ENCODE results near the gene GMDS. TPM values are rescaled to one million over a fixed set of nuclear protein-coding genes. Genes with fewer than 3 reads are reported as not detected.

GMDS gene
- total RNA-seq, 1 experiment from 2014 or later = 9.7 TPM

- Histone ChIP-seq H4K20me1 (ENCODE audit: insufficient read depth, low read depth, low read length) (0 out of 2 replicates have a peak, but pooled peaks cover 12% of the 10 kb centered on the region), H3K9me3 (ENCODE audit: low read length) (no peaks in the 10 kb centered on the region), H3K4me2 (ENCODE audit: low read depth, low read length, poor library complexity, severe bottlenecking) (no peak overlapping the region), H3K27me3 (ENCODE audit: low read length) (no peaks in the 10 kb centered on the region), H3K79me2 (ENCODE audit: low read length) (no peaks in the 10 kb centered on the region), H3K9ac (ENCODE audit: low read length) (no peak overlapping the region), H3K4me1 (ENCODE audit: low read length) (no peaks in the 10 kb centered on the region), H3K9me2 (replicated peaks; ENCODE audit: insufficient read depth, low read length) (no peaks in the 10 kb centered on the region), H3K4me3 (ENCODE audit: low read length) (no peak overlapping the region), H3K36me3 (ENCODE audit: insufficient read depth, low read length) (no peaks in the 10 kb centered on the region), H3K27ac (ENCODE audit: low read length) (no peak overlapping the region), H2AFZ (ENCODE audit: low read length) (no peak overlapping the region)
- no peak for DNase-seq
Observed at GRCh38 chr6:2120912-2121311, 124.5 kb downstream of the GMDS start.

GRCh38 chr6:2119275-2119674 is 126.1 kb downstream of the GMDS start:
- H3K4me3 ChIP-seq (ENCODE audit: low read length) = no peak overlapping the region
- no peaks in the 10 kb centered on the region for H3K9me3 ChIP-seq (ENCODE audit: low read length)
- H3K79me2 ChIP-seq (ENCODE audit: low read length) = no peaks in the 10 kb centered on the region
- no peak overlapping the region for H3K9ac ChIP-seq (ENCODE audit: low read length)
- no peak for DNase-seq
- no peak overlapping the region for H2AFZ ChIP-seq (ENCODE audit: low read length)
- H4K20me1 ChIP-seq (ENCODE audit: insufficient read depth, low read depth, low read length) = 0 out of 2 replicates have a peak, but pooled peaks cover 12% of the 10 kb centered on the region
- H3K27me3 ChIP-seq (ENCODE audit: low read length) = no peaks in the 10 kb centered on the region
- H3K9me2 ChIP-seq (replicated peaks; ENCODE audit: insufficient read depth, low read length) = no peaks in the 10 kb centered on the region
- H3K27ac ChIP-seq (ENCODE audit: low read length) = no peak overlapping the region
- no peaks in the 10 kb centered on the region for H3K4me1 ChIP-seq (ENCODE audit: low read length)
- H3K36me3 ChIP-seq (ENCODE audit: insufficient read depth, low read length) = no peaks in the 10 kb centered on the region
- no peak overlapping the region for H3K4me2 ChIP-seq (ENCODE audit: low read depth, low read length, poor library complexity, severe bottlenecking)

GRCh38 chr6:2118136-2118535 is 127.3 kb downstream of the GMDS start:
- H3K4me1 ChIP-seq (ENCODE audit: low read length) = no peaks in the 10 kb centered on the region
- no peak overlapping the region for H3K4me2 ChIP-seq (ENCODE audit: low read depth, low read length, poor library complexity, severe bottlenecking)
- H3K9ac ChIP-seq (ENCODE audit: low read length) = no peak overlapping the region
- H3K9me2 ChIP-seq (replicated peaks; ENCODE audit: insufficient read depth, low read length) = no peaks in the 10 kb centered on the region
- H4K20me1 ChIP-seq (ENCODE audit: insufficient read depth, low read depth, low read length) = 0 out of 2 replicates have a peak, but pooled peaks cover 12% of the 10 kb centered on the region
- no peaks in the 10 kb centered on the region for H3K79me2 ChIP-seq (ENCODE audit: low read length)
- no peaks in the 10 kb centered on the region for H3K36me3 ChIP-seq (ENCODE audit: insufficient read depth, low read length)
- no peaks in the 10 kb centered on the region for H3K9me3 ChIP-seq (ENCODE audit: low read length)
- no peak overlapping the region for H2AFZ ChIP-seq (ENCODE audit: low read length)
- DNase-seq = no peak
- H3K27ac ChIP-seq (ENCODE audit: low read length) = no peak overlapping the region
- H3K4me3 ChIP-seq (ENCODE audit: low read length) = no peak overlapping the region
- no peaks in the 10 kb centered on the region for H3K27me3 ChIP-seq (ENCODE audit: low read length)

- no peak overlapping the region for H3K9ac ChIP-seq (ENCODE audit: low read length)
- no peaks in the 10 kb centered on the region for H3K36me3 ChIP-seq (ENCODE audit: insufficient read depth, low read length)
- H3K27ac ChIP-seq (ENCODE audit: low read length) = no peak overlapping the region
- no peak overlapping the region for H3K4me3 ChIP-seq (ENCODE audit: low read length)
- H4K20me1 ChIP-seq (ENCODE audit: insufficient read depth, low read depth, low read length) = 0 out of 2 replicates have a peak, but pooled peaks cover 6% of the 10 kb centered on the region
- H3K4me1 ChIP-seq (ENCODE audit: low read length) = no peaks in the 10 kb centered on the region
- H2AFZ ChIP-seq (ENCODE audit: low read length) = no peak overlapping the region
- H3K4me2 ChIP-seq (ENCODE audit: low read depth, low read length, poor library complexity, severe bottlenecking) = no peak overlapping the region
- H3K9me3 ChIP-seq (ENCODE audit: low read length) = no peaks in the 10 kb centered on the region
- no peaks in the 10 kb centered on the region for H3K27me3 ChIP-seq (ENCODE audit: low read length)
- no peaks in the 10 kb centered on the region for H3K9me2 ChIP-seq (replicated peaks; ENCODE audit: insufficient read depth, low read length)
- DNase-seq = no peak
- H3K79me2 ChIP-seq (ENCODE audit: low read length) = no peaks in the 10 kb centered on the region
Observed at GRCh38 chr6:2117447-2117846, 128.0 kb downstream of the GMDS start.

GRCh38 chr6:2116496-2116895 is 128.9 kb downstream of the GMDS start:
- Histone ChIP-seq H3K4me1 (ENCODE audit: low read length) (no peaks in the 10 kb centered on the region), H3K9ac (ENCODE audit: low read length) (no peak overlapping the region), H2AFZ (ENCODE audit: low read length) (no peak overlapping the region), H3K9me2 (replicated peaks; ENCODE audit: insufficient read depth, low read length) (no peaks in the 10 kb centered on the region), H3K36me3 (ENCODE audit: insufficient read depth, low read length) (no peaks in the 10 kb centered on the region), H3K27me3 (ENCODE audit: low read length) (no peaks in the 10 kb centered on the region), H3K4me2 (ENCODE audit: low read depth, low read length, poor library complexity, severe bottlenecking) (no peak overlapping the region), H3K9me3 (ENCODE audit: low read length) (no peaks in the 10 kb centered on the region), H3K79me2 (ENCODE audit: low read length) (no peaks in the 10 kb centered on the region), H3K27ac (ENCODE audit: low read length) (no peak overlapping the region), H3K4me3 (ENCODE audit: low read length) (no peak overlapping the region), H4K20me1 (ENCODE audit: insufficient read depth, low read depth, low read length) (no peaks in the 10 kb centered on the region)
- DNase-seq = no peak

- Histone ChIP-seq H3K4me2 (ENCODE audit: low read depth, low read length, poor library complexity, severe bottlenecking) (no peak overlapping the region), H3K27me3 (ENCODE audit: low read length) (no peaks in the 10 kb centered on the region), H3K9ac (ENCODE audit: low read length) (no peak overlapping the region), H3K79me2 (ENCODE audit: low read length) (no peaks in the 10 kb centered on the region), H3K36me3 (ENCODE audit: insufficient read depth, low read length) (no peaks in the 10 kb centered on the region), H3K9me3 (ENCODE audit: low read length) (no peaks in the 10 kb centered on the region), H3K27ac (ENCODE audit: low read length) (no peak overlapping the region), H3K9me2 (replicated peaks; ENCODE audit: insufficient read depth, low read length) (no peaks in the 10 kb centered on the region), H4K20me1 (ENCODE audit: insufficient read depth, low read depth, low read length) (no peaks in the 10 kb centered on the region), H2AFZ (ENCODE audit: low read length) (no peak overlapping the region), H3K4me1 (ENCODE audit: low read length) (no peaks in the 10 kb centered on the region), H3K4me3 (ENCODE audit: low read length) (no peak overlapping the region)
- no peak for DNase-seq
Observed at GRCh38 chr6:2114100-2114499, 131.3 kb downstream of the GMDS start.

- Histone ChIP-seq H3K79me2 (ENCODE audit: low read length) (no peaks in the 10 kb centered on the region), H3K36me3 (ENCODE audit: insufficient read depth, low read length) (no peaks in the 10 kb centered on the region), H3K9ac (ENCODE audit: low read length) (no peak overlapping the region), H3K4me1 (ENCODE audit: low read length) (no peaks in the 10 kb centered on the region), H2AFZ (ENCODE audit: low read length) (no peak overlapping the region), H3K27ac (ENCODE audit: low read length) (no peak overlapping the region), H3K9me3 (ENCODE audit: low read length) (no peaks in the 10 kb centered on the region), H3K27me3 (ENCODE audit: low read length) (no peaks in the 10 kb centered on the region), H4K20me1 (ENCODE audit: insufficient read depth, low read depth, low read length) (0 out of 2 replicates have a peak, but pooled peaks cover 4% of the 10 kb centered on the region), H3K9me2 (replicated peaks; ENCODE audit: insufficient read depth, low read length) (no peaks in the 10 kb centered on the region), H3K4me2 (ENCODE audit: low read depth, low read length, poor library complexity, severe bottlenecking) (no peak overlapping the region), H3K4me3 (ENCODE audit: low read length) (no peak overlapping the region)
- DNase-seq = no peak
Observed at GRCh38 chr6:2111162-2111677, 134.2 kb downstream of the GMDS start.

- Histone ChIP-seq H3K36me3 (ENCODE audit: insufficient read depth, low read length) (no peaks in the 10 kb centered on the region), H3K79me2 (ENCODE audit: low read length) (no peaks in the 10 kb centered on the region), H3K9ac (ENCODE audit: low read length) (no peak overlapping the region), H3K9me3 (ENCODE audit: low read length) (no peaks in the 10 kb centered on the region), H3K9me2 (replicated peaks; ENCODE audit: insufficient read depth, low read length) (no peaks in the 10 kb centered on the region), H2AFZ (ENCODE audit: low read length) (no peak overlapping the region), H4K20me1 (ENCODE audit: insufficient read depth, low read depth, low read length) (0 out of 2 replicates have a peak, but pooled peaks cover 4% of the 10 kb centered on the region), H3K4me3 (ENCODE audit: low read length) (no peak overlapping the region), H3K27me3 (ENCODE audit: low read length) (no peaks in the 10 kb centered on the region), H3K27ac (ENCODE audit: low read length) (no peak overlapping the region), H3K4me2 (ENCODE audit: low read depth, low read length, poor library complexity, severe bottlenecking) (no peak overlapping the region), H3K4me1 (ENCODE audit: low read length) (no peaks in the 10 kb centered on the region)
- DNase-seq = no peak
Observed at GRCh38 chr6:2110504-2110903, 134.9 kb downstream of the GMDS start.
